GM19099 (cell line): Measurements from ENCODE around the gene TMEM132C.

Source experiments
- POLR2A ChIP-seq: IDR thresholded peaks from 3 replicates; pipeline ENCODE4 v1.6.1; 2011; ENCODE audit warnings: low read depth; ENCODE audit not compliant: insufficient read length; ENCODE audit errors: extremely low read depth

Gene TMEM132C

DNA sequence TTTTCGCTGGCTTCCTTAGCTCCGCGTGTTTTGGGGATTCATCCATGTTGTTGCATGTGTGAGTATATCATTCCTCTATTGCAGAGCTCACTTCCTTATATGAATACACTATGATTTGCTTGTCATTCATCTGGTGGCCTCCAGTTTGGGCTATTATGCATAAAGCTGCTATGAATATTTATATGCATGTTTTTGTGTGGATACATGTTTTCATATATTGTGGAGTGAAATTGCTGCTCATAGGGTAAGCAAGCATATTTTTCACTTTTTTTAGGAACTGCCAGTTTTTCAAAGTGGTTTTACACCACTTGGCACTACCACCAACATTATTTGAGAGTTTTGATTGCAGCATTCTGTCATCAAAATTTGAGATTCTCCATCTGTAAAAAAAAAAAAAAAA lies 190.0 kb downstream of the TMEM132C start:
- TF ChIP-seq POLR2A: no peak

- TF ChIP-seq POLR2A: no peak
These were observed 191.5 kb downstream of the TMEM132C start for GRCh38 chr12:128458301-128458974.

- TF ChIP-seq POLR2A: no peak
These were observed 192.1 kb downstream of the TMEM132C start for GRCh38 chr12:128459067-128459466.

GRCh38 chr12:128463881-128464280 lies 196.9 kb downstream of the TMEM132C start:
- TF ChIP-seq POLR2A: no peak

DNA sequence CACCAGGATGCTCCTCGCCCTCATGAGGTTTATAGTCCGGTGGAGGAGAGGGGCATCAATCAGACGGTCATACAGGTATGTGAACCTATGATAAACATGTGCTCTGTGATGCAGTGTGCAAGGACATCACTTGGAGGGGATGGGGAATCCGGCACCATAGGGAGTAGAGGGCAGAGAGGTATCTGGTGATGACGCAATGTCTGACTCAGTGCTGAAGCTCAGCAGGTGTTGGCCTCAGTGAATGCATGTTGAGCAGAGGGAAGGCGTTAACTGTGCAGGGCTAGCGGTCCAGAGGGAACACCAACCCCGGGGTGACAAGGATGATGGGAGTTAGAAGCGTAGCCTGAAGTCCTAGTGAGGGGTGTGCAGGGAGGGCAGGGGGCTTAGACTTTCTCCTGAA lies 200.9 kb downstream of the TMEM132C start:
- no peak for TF ChIP-seq POLR2A

- no peak for TF ChIP-seq POLR2A
These were observed 202.0 kb downstream of the TMEM132C start for GRCh38 chr12:128468926-128469325.

DNA sequence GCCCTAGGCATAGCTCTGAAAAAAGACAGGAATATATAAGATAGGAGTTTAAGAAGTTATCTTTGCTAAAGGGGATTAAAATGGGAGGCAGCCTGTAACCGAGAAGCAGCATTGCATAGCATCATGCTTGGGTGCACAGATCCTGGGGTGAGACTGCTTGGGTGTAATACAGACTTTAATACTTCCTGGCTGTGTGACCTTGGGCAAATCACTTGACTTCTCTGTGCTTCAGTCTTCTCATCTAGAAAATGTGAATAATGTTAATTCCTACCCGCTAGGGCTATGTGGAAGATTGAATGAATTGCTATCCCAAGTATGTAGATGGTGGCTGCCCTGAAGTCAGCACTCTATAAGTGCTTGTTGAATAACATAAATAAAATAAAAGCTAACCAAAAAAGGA lies 204.5 kb downstream of the TMEM132C start:
- TF ChIP-seq POLR2A: no peak

GRCh38 chr12:128474916-128475315 lies 207.9 kb downstream of the TMEM132C start:
- no peak for TF ChIP-seq POLR2A

GRCh38 chr12:128476266-128476665 lies 209.3 kb downstream of the TMEM132C start:
- no peak for TF ChIP-seq POLR2A

DNA sequence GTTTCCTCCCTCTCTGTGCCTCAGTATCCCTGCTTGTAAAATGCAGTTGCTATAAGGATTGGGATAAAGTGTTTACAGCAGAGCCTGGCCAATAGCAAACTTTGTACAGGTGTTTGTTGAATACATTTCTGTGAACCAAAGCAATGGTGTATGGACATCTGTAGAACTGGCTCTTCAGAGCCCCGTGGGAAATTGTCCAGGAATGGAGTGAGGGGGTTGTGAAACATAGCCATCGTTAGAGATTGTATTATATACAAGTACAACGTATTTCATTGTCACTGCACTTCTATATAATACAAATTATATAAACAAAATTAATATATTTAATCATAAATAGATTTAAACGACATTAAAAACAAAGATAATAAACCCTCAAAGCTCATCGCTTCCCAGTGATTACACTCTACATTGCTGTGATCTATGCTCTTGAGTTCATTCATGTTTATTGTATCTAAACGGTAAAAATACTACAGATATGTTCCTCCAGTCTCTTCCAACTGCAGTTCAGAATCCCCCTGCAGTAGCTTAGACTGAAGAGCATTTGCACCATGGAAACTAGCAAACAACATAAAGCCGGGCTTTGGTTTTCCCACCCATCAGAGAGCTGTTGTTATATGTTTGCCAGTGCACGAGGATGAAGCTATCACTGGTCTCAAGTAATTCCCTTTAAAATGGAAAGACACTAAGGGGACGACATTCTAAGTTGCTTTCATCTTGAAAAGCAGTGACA lies 216.7 kb downstream of the TMEM132C start:
- no peak for TF ChIP-seq POLR2A

DNA sequence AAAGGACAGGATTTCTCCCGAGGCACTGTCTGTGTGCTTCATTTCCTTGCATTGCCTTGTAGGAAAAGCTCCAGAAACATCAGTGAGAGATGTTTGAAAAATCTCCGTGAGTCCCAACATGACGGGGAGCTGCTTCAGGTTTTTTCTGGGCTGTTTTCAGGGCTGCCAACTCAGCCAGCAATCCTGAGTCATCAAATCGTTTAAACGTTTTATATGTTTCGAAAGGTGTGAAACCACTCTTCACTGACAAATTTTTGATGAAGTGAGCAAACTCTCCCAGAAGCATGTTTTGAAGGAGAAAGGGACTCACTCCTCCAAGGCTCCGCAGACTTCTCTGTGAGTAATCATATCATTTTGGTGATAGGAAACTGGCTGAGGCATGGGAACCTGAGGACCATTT lies 240.5 kb downstream of the TMEM132C start:
- TF ChIP-seq POLR2A: no peak

GRCh38 chr12:128509170-128509569 lies 242.2 kb downstream of the TMEM132C start:
- no peak for TF ChIP-seq POLR2A

GRCh38 chr12:128510511-128510910 lies 243.5 kb downstream of the TMEM132C start:
- no peak for TF ChIP-seq POLR2A

DNA sequence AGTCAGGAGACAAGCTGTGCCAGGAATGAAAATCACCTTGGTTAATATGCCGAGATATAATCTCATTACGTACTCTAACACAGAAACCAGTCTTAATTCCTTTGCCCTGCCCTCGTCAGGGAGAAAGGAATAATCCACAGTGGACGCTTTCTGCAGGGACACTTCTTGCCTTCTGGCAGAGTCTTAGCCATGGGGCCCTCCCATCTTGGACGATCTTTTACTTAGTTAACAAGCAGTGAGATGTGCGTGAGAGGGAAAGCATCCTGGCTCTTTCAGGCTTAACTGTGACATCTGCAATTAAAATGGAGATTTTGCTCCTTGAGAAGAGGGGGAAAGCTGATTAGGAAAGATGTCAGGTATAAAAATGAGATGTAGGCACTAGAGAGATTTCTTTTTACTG lies 246.4 kb downstream of the TMEM132C start:
- no peak for TF ChIP-seq POLR2A

DNA sequence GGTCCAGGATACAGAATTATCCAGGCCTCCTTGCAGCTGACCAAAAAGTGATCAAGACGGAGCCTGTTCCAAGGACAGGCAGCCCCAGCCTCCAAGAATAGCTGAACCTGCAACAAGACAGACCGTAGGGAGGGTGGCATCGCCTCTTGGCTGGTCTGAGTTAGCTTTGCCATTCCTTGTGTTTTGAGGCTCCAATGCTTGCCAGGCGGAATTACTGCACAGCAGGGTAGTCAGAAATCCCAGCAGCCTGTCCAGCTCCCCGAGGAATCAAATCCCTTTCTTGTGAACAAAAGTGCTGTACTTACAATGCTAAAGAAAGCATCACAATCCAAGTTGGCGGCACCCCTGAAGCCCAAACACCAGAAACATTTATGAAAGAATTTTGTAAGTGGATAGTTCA lies 246.9 kb downstream of the TMEM132C start:
- no peak for TF ChIP-seq POLR2A

DNA sequence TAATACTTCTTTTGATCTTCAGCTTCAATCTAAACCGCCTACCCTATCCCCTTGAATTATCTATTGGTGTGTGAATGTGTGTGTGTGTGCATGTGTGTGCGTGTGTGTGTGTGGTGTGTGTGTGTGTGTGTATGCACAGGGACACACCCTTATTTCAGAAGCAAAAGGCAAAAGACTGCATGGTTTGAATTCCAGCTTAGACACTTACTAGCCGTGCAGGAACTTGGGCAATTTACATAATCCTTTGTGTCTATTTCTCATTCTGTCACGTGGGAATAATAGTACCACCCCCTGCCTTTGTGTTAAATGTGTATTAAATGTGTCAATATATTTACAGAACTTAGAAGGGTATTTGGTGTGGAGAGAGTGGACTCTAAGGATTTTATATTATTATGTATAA lies 251.7 kb downstream of the TMEM132C start:
- TF ChIP-seq POLR2A: no peak
